Germinal center (tissue), 1 donor: ENCODE measurements around the gene KIAA0825.

ENCODE experiments used
- DNase-seq: peaks from one replicate; pipeline ENCODE4 v3.0.0; 2012; ENCODE audit warnings: mixed read lengths, low spot score

The KIAA0825 gene

GRCh38 chr5:94243612-94244011 lies 374.8 kb downstream of the KIAA0825 start:
- no peak for DNase-seq

- no peak for DNase-seq
These were observed 377.3 kb downstream of the KIAA0825 start for GRCh38 chr5:94240993-94241651.

GRCh38 chr5:94240596-94240992 lies 377.8 kb downstream of the KIAA0825 start:
- DNase-seq, result no peak

- DNase-seq, result no peak
These were observed 378.3 kb downstream of the KIAA0825 start for GRCh38 chr5:94240134-94240533.

- DNase-seq, result no peak
These were observed 379.1 kb downstream of the KIAA0825 start for GRCh38 chr5:94239266-94239665.

GRCh38 chr5:94234987-94235386 lies 383.4 kb downstream of the KIAA0825 start:
- no peak for DNase-seq

- DNase-seq, result no peak
These were observed 389.6 kb downstream of the KIAA0825 start for GRCh38 chr5:94228791-94229190.

GRCh38 chr5:94223235-94223634 lies 395.2 kb downstream of the KIAA0825 start:
- no peak for DNase-seq

GRCh38 chr5:94218374-94218773 lies 400.0 kb downstream of the KIAA0825 start:
- DNase-seq, result no peak

- DNase-seq, result no peak
These were observed 400.7 kb downstream of the KIAA0825 start for GRCh38 chr5:94217745-94218144.

GRCh38 chr5:94217216-94217615 lies 401.2 kb downstream of the KIAA0825 start:
- DNase-seq, result no peak

GRCh38 chr5:94212476-94212875 lies 405.9 kb downstream of the KIAA0825 start:
- no peak for DNase-seq

- DNase-seq, result no peak
These were observed 408.5 kb downstream of the KIAA0825 start for GRCh38 chr5:94209774-94210355.

GRCh38 chr5:94209272-94209671 lies 409.1 kb downstream of the KIAA0825 start:
- DNase-seq, result no peak

- DNase-seq, result no peak
These were observed 418.8 kb downstream of the KIAA0825 start for GRCh38 chr5:94199566-94199965.

GRCh38 chr5:94197970-94198369 lies 420.4 kb downstream of the KIAA0825 start:
- no peak for DNase-seq

- DNase-seq, result no peak
These were observed 421.5 kb downstream of the KIAA0825 start for GRCh38 chr5:94196953-94197352.

GRCh38 chr5:94192658-94193391 lies 425.6 kb downstream of the KIAA0825 start:
- no peak for DNase-seq

- no peak for DNase-seq
These were observed 426.8 kb downstream of the KIAA0825 start for GRCh38 chr5:94191604-94192003.

GRCh38 chr5:94188725-94189124 lies 429.7 kb downstream of the KIAA0825 start:
- no peak for DNase-seq

- no peak for DNase-seq
These were observed 433.5 kb downstream of the KIAA0825 start for GRCh38 chr5:94184870-94185269.

GRCh38 chr5:94181895-94182294 lies 436.5 kb downstream of the KIAA0825 start:
- no peak for DNase-seq

- DNase-seq, result no peak
These were observed 437.6 kb downstream of the KIAA0825 start for GRCh38 chr5:94180761-94181160.
